Motor neuron (in vitro differentiated cells): ENCODE data around the gene AMN. TPM values are rescaled to one million over a fixed set of nuclear protein-coding genes. Genes with fewer than 3 reads are reported as not detected.
A peak's percentile ranks its signal among the peaks of the same experiment; 100 is the strongest.

Experiments used
- ATAC-seq, 8 experiments: fragments of 200-7000 bp; cut with Tn5 transposase; replicated peaks in 6 of 8; 2 replicates each; pipeline ENCODE4 v1.8.0; 2021; ENCODE audit warnings: mild to moderate bottlenecking in 8 of 8, moderate library complexity in 8 of 8
- H3K27ac ChIP-seq, 2 donors: fragments of 250-450 bp; sonication (Bioruptor Pico); 2 replicates each; pipeline ENCODE4 v1.9.0; 2021; ENCODE audit warnings: antibody characterized with exemption in 2 of 2, mild to moderate bottlenecking in 2 of 2, moderate library complexity in 1 of 2
- H3K4me1 ChIP-seq, 2 donors: fragments of 250-450 bp; sonication (Bioruptor Pico); replicated peaks in 1 of 2; 2 replicates each; pipeline ENCODE4 v1.6.1; 2021; ENCODE audit warnings: antibody characterized with exemption in 2 of 2, mild to moderate bottlenecking in 2 of 2, moderate library complexity in 1 of 2
- H3K4me3 ChIP-seq, 5 donors: fragments of 250-450 bp; sonication (Bioruptor Pico); 2 replicates each; pipeline ENCODE4 v1.9.0; 2021; ENCODE audit warnings: antibody characterized with exemption in 5 of 5, mild to moderate bottlenecking in 5 of 5, moderate library complexity in 4 of 5
- WGBS, 10 experiments: fragments of 450-650 bp; shearing (Covaris generic); methylation state at CpG; one replicate each; pipeline ENCODE4 v1.0.0; 2022; 5-methylcytosine and 5-hydroxymethylcytosine counted together
- in situ Hi-C, 9 experiments: fragments of 400-800 bp; cut with MboI; loops; one replicate each; pipeline ENCODE4 v1.15.0; 2021; ENCODE audit warnings: low sequenced_read_pairs in 9 of 9, low pct_unique_long_range_greater_than_20kb in 2 of 9; ENCODE audit not compliant: unreplicated experiment in 9 of 9
- total RNA-seq, 8 experiments: library from RNA; unstranded; fragments of 300-600 nt; gene quantifications; 2 replicates each; pipeline versions ENCODE4 v1.2.3 to v1.2.4, GENCODE V29; 2022

Gene AMN
- total RNA-seq, 8 experiments from 2014 or later, result 0.21 to 2.5 (median 0.36) TPM

- ATAC-seq, result no peak
- in situ Hi-C loops, result no loop called here
- WGBS, 10 experiments, result 80 to 100% (median 83%) methylated on average over 1 to 6 of the region's 12 CpGs; no CpG with 5 or more reads in 5 of the 10 experiments
- H3K27ac ChIP-seq, result no peak overlapping the region
- H3K4me3 ChIP-seq, result no peak overlapping the region
- H3K4me1 ChIP-seq, result no peaks in the 10 kb centered on the region
Measured at GRCh38 chr14:102902523-102903247, 19.8 kb upstream of the AMN start.

GRCh38 chr14:102903248-102903888, 19.1 kb upstream of the AMN start:
- H3K27ac ChIP-seq, result no peak overlapping the region
- in situ Hi-C loops, result no loop called here
- H3K4me3 ChIP-seq, result no peak overlapping the region
- no peaks in the 10 kb centered on the region for H3K4me1 ChIP-seq
- no peak for ATAC-seq
- WGBS, 10 experiments, result 80 to 100% (median 100%) methylated on average over 2 to 14 of the region's 29 CpGs; no CpG with 5 or more reads in 5 of the 10 experiments

- Histone ChIP-seq H3K27ac (no peak overlapping the region), H3K4me1 (no peaks in the 10 kb centered on the region), H3K4me3 (no peak overlapping the region)
- ATAC-seq, result no peak
- in situ Hi-C loops, result no loop called here
- WGBS, 10 experiments, result 71 to 100% (median 98%) methylated on average over 1 to 4 of the region's 7 CpGs; no CpG with 5 or more reads in 4 of the 10 experiments
Measured at GRCh38 chr14:102903889-102904512, 18.5 kb upstream of the AMN start.

DNA sequence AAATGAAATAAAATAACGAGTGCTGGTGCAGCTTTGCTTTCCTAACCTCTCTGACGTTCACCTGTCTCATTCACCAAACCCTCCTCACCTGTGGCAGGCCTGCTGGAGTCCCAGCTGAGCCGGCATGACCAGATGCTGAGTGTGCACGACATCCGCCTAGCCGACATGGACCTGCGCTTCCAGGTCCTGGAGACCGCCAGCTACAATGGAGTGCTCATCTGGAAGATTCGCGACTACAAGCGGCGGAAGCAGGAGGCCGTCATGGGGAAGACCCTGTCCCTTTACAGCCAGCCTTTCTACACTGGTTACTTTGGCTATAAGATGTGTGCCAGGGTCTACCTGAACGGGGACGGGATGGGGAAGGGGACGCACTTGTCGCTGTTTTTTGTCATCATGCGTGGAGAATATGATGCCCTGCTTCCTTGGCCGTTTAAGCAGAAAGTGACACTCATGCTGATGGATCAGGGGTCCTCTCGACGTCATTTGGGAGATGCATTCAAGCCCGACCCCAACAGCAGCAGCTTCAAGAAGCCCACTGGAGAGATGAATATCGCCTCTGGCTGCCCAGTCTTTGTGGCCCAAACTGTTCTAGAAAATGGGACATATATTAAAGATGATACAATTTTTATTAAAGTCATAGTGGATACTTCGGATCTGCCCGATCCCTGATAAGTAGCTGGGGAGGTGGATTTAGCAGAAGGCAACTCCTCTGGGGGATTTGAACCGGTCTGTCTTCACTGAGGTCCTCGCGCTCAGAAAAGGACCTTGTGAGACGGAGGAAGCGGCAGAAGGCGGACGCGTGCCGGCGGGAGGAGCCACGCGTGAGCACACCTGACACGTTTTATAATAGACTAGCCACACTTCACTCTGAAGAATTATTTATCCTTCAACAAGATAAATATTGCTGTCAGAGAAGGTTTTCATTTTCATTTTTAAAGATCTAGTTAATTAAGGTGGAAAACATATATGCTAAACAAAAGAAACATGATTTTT, 17.1 kb upstream of the AMN start:
- ATAC-seq, result no peak
- in situ Hi-C loops, result no loop called here
- 84 to 100% (median 99%) methylated on average over 4 to 22 of the region's 38 CpGs; no CpG with 5 or more reads in 1 of the 10 experiments for WGBS, 10 experiments
- Histone ChIP-seq H3K4me1 (no peaks in the 10 kb centered on the region), H3K4me3 (no peak overlapping the region), H3K27ac (no peak overlapping the region)

DNA sequence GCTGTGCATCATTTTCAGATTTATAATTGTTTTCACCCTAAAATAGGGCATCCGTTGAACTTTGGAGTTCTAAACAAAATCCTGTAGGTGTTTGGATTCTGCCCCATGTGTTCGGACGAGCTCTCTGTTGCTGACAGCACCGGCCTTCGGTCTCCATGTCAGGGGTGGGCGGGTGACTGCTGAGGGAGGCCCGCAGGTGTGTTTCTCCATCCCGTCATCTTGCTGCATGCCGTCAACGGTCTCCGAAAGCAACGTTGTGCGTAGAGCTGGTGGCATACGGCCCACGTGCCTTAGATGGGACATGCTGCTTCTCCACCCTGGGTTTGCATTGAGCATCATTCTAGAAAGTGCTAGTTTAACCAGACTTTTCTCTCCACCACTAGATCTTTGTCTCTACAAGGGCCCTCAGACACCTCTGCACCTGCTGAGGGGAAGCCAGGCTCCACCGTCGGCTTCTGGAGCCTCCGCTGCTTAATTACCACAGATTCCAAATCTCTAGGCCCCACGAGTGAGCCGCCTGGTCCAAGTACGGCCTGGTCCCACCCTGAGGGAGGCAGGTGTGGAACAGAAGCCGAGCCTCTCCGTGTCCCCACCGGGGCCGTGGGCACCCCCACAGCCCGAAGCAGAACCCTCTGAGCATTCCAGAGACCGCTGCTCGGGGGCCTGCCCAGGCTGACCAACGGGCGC, 15.7 kb upstream of the AMN start:
- ATAC-seq, result no peak
- H3K4me3 ChIP-seq, result no peak overlapping the region
- no peak overlapping the region for H3K27ac ChIP-seq
- peaks cover 0 to 3% of the 10 kb centered on the region in 2 donors for H3K4me1 ChIP-seq
- in situ Hi-C loops, result no loop called here
- WGBS, 10 experiments, result 70 to 100% (median 88%) methylated on average over 1 to 7 of the region's 30 CpGs; no CpG with 5 or more reads in 4 of the 10 experiments

DNA sequence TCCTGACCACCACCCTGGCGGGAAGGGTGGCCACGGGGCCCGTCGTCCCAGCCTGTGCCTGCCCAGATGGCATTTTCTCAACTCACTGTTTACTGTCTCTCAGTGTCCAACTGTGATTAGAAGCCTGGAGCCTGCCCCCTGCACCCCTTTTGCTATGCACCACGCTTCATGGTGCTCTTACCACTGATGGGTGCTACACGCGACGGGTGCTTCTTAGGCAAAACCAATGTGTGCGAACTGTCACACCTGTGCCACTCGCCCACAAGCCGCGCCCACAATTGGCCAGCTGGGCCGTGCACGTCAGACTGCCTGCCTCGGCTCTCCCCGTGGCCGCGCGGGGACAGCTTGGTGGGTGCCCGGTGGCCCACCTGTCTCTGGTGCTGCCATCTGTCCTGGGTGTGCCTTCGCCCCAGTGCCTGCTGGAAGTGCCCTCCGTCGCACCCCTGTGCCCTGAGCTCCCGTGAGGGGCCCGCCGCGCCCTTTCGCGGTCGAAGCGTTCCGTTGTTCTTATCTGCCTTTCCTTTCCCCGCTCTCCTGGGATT, 15.1 kb upstream of the AMN start:
- no peak overlapping the region for H3K27ac ChIP-seq
- in situ Hi-C loops, result no loop called here
- no peak overlapping the region for H3K4me3 ChIP-seq
- ATAC-seq, result no peak
- WGBS, 10 experiments, result 90 to 98% (median 95%) methylated on average over 2 to 12 of the region's 33 CpGs; no CpG with 5 or more reads in 6 of the 10 experiments
- peaks cover 0 to 3% of the 10 kb centered on the region in 2 donors for H3K4me1 ChIP-seq

GRCh38 chr14:102907980-102908730, 14.3 kb upstream of the AMN start:
- Histone ChIP-seq H3K4me3 (no peak overlapping the region), H3K27ac (no peak overlapping the region), H3K4me1 (peaks cover 0 to 3% of the 10 kb centered on the region in 2 donors)
- ATAC-seq, result no peak
- 100% methylated on average over 1 to 3 of the region's 23 CpGs; no CpG with 5 or more reads in 7 of the 10 experiments for WGBS, 10 experiments
- in situ Hi-C loops, result no loop called here

DNA sequence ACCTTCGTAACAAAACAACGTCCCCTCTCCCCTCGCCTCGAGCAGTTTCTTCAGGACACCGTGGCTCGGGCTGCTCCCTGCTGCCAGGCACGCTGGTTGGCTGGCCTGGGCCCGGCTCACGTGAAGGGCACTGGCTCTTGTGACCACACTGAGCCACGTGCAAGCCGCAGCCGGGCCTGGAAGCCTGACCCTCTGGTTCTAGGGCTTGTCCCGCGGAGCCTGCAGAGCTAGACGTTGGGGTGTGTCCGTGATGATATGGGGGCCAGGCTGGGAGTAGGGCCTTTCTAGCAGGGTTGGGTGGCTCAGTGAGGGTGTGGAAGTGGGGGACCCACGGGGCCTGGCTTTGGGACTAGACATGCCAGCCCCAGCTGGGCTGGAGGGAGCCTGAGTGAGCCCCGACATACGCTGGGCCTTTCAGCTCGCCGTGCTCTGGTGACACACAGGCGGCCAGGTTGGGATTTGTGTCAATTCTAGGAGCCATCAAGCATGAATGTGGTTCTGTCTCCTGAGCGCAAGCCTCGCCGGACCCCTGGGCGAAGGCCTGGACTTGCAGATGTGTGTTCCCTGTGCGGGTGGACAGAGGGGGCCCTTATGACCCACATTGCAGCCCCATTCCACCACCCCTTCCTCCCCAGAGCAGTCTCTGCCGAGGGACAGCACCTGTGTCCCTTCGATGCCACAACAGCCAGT, 13.6 kb upstream of the AMN start:
- Histone ChIP-seq H3K4me3 (no peak overlapping the region), H3K27ac (no peak overlapping the region), H3K4me1 (peaks cover 0 to 3% of the 10 kb centered on the region in 2 donors)
- peak in 1 of 8 experiments; percentile 9 for ATAC-seq
- in situ Hi-C loops, result no loop called here
- WGBS, 10 experiments, result 82 to 91% methylated on average over 3 to 6 of the region's 29 CpGs; no CpG with 5 or more reads in 8 of the 10 experiments

- no peak overlapping the region for H3K4me3 ChIP-seq
- H3K4me1 ChIP-seq, result peaks cover 0 to 3% of the 10 kb centered on the region in 2 donors
- peak in 1 of 8 experiments; percentile 22 for ATAC-seq
- no peak overlapping the region for H3K27ac ChIP-seq
- 85 to 100% methylated on average over 3 to 8 of the region's 10 CpGs; no CpG with 5 or more reads in 8 of the 10 experiments for WGBS, 10 experiments
- in situ Hi-C loops, result no loop called here
Measured at GRCh38 chr14:102909462-102909861, 13.0 kb upstream of the AMN start.

GRCh38 chr14:102909911-102910310, 12.6 kb upstream of the AMN start:
- Histone ChIP-seq H3K27ac (no peak overlapping the region), H3K4me3 (no peak overlapping the region), H3K4me1 (peaks cover 0 to 3% of the 10 kb centered on the region in 2 donors)
- peak in 4 of 8 experiments; percentile 24 to 50 (median 42) for ATAC-seq
- WGBS, 10 experiments, result 87 to 92% (median 89%) methylated on average over 2 to 5 of the region's 10 CpGs; no CpG with 5 or more reads in 7 of the 10 experiments
- in situ Hi-C loops, result no loop called here

DNA sequence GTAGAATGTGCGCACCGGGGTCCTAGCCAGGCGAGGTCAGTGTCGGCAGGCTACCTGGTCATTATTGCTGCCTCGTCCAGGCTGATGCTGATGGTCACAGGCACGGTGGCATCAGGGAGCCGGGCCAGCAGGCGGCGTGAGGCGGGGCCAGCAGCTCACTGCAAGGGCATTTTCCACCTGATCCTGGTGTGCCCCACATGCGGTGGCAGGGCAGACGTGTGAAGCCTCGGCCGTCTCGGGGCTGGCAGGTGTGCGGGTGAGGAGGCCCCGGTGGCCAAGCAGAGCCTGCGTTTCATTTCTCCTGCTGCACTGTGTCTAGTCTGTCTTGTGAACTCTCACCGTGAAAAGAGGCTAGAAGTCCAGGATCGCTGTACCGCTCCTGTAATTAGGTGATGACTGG, 12.0 kb upstream of the AMN start:
- Histone ChIP-seq H3K4me3 (no peak overlapping the region), H3K27ac (no peak overlapping the region), H3K4me1 (peaks cover 0 to 3% of the 10 kb centered on the region in 2 donors)
- ATAC-seq, result no peak
- in situ Hi-C loops, result no loop called here
- 77 to 98% (median 84%) methylated on average over 1 to 12 of the region's 21 CpGs; no CpG with 5 or more reads in 4 of the 10 experiments for WGBS, 10 experiments
